NCI-H1105 (cell line): ENCODE results near the gene MBD3L2B.
A peak's percentile ranks its signal among the peaks of the same experiment; 100 is the strongest.

ENCODE experiments used
- DNase-seq: peaks from one replicate; lab custom pipeline; 2025; lab: John Stamatoyannopoulos, UW

MBD3L2B gene

GRCh38 chr19:7010722-7011593, 10.3 kb downstream of the MBD3L2B start:
- no peak for DNase-seq

DNA sequence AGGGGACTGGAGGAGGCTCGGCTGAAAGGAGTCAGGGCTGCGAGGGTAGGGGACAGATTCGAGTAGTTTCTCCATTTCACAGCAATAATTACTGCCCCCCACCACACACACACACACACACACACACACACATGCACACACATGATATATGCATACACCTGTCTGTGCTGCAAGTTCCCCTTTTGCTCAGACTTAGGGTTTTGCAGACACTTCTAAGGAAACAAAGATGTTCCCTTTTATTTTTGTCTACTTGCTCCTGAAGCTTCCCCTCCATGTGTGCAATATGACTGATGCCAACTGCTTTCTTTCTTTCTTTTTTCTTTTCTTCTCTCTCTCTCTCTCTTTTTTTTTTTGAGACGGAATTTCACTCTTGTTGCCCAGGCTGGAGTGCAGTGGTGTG, 13.4 kb downstream of the MBD3L2B start:
- no peak for DNase-seq

DNA sequence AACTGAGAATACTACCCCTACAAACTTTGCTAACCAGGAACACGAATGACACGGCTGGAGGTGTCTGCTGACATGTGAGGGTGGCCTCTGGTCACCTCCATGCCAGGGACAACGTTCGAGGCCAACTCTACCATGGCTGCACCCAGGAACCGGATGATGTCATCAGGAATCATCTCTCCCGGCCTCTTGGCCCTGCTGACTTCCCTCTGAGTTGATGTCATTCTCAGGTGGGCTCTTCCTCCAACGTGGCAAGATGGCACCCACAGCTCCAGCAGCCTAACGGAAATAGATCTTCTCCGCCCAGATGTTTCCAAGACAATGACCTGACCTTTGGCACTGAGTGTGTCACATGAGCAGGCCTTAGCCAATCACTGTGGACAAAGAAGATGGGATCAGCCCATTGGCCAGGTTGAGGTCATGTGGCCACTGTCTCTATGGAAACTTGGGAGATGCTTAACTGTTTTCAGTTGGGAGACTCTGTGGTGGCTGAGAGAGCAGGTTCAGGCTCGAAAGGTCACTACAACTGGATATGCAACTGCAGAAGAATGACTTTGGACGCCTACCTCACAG, 15.0 kb downstream of the MBD3L2B start:
- DNase-seq: no peak

- DNase-seq: peak; percentile 27
These were observed 16.8 kb downstream of the MBD3L2B start for GRCh38 chr19:7004313-7004931.

DNA sequence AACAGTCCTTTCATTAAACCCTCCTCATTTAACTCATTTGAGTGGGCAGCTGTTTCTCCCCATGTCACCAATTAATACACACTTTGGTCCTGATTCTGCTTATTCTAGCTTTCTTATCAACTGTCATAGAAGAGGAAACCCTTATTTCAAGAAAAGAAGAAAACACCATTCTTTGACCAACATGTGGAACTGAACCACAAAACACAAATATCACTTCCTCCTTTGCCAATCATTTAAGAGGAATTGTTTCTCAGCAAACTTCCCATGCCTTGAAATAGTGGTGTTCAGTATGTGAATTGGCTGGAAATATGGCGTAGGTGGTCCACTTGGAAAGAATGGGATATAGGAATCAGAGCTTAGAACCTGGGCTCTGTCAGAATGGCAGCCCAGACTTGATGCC, 20.4 kb downstream of the MBD3L2B start:
- DNase-seq: no peak

GRCh38 chr19:7000333-7000732, 20.9 kb downstream of the MBD3L2B start:
- DNase-seq: no peak

- no peak for DNase-seq
These were observed 21.3 kb downstream of the MBD3L2B start for GRCh38 chr19:6999933-7000332.

DNA sequence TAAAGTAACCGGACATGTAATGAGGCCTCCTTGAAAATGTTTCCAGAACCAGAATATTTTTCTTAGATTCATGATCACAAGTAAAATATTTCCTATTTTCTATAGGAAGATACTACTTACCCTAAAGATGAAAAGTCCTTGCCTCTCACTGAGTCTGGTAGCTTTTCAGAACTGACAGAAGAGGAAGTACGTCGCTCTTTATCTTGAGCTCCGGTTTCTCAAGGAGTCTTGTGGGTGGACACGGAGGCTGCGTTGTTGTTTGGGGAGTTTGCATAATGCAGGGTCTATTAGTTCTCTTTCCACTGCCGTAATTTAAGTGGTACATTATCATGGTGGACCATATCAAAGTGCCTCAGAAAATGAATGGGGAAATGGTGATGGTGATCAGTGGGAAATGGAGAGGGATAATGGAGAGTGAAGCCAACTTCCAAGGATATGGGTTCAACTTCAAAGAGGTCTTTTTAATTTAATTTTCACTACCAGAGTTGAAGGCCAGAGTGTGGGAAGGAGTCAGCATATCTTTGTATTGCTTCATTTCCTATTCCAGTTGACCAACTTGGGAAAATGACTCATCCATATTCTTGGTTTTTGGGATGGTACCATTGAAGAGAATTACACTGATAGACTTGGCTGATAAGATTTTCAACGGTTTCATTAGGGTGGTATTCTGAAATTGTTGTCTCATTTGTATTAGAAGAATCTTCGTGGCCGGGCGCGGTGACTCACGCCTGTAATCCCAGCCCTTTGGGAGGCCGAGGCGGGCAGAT, 23.4 kb downstream of the MBD3L2B start:
- DNase-seq: no peak

DNA sequence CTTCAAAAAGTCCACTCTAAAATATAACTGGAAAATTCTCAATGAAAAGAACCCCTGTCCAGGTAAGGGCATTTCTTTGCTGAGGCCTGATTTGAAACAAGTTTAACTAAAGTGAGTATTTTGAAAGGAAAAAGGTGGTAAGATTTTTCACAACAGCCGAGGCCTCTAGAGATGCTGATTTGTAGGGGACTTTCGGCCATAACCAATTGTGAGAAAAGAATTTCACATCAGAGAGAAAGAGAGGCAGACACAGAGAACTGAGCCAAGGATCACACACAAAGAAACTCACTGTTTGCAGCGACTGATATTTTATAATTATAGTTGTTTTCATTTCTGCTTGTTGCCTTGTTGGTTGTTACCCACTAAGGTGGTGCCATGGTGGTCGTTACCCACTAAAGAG, 24.4 kb downstream of the MBD3L2B start:
- no peak for DNase-seq

GRCh38 chr19:6995054-6995453, 26.2 kb downstream of the MBD3L2B start:
- no peak for DNase-seq

- DNase-seq: no peak
These were observed 33.0 kb downstream of the MBD3L2B start for GRCh38 chr19:6988257-6988656.

GRCh38 chr19:6987850-6988249, 33.4 kb downstream of the MBD3L2B start:
- DNase-seq: no peak

GRCh38 chr19:6983448-6983847, 37.8 kb downstream of the MBD3L2B start:
- no peak for DNase-seq

DNA sequence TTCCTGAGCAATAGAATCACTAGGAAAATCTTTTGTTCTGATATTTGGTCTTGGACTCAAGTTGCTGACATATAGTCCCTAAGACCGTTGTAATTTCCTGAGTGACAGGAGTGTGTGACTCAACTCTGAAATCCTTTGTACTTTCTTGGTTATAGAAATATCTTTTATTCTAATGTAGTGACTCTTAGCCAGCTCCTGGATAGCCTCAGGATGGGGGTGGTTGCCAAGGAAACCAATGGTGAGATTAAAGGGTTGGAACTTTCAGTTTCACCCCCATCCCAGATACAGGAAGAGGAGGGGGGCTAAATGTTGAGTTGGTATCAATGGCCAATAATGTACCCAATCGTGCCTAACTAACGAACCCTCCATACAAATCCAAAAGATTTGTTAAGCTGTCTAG, 41.8 kb downstream of the MBD3L2B start:
- no peak for DNase-seq

DNA sequence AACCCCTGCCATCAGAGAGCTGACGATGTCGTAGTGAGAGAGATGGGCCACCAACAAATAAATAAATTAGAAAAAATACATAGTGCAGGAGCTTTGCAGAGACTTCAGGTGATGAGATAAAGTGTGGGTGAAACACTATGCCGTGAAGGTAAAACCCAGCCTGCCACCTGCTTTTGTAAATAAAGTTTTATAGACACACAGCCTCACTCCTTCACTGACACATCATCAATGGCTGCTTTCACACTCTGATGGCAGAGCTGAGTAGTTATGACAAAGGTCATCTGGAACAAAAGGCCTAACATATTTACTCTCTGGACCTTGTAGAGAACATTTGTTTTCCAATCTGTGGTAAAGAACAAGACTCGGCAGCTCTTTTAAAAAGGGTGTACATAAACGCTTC, 45.0 kb downstream of the MBD3L2B start:
- DNase-seq: no peak

- no peak for DNase-seq
These were observed 49.9 kb downstream of the MBD3L2B start for GRCh38 chr19:6971366-6971765.

GRCh38 chr19:6970443-6970842, 50.8 kb downstream of the MBD3L2B start:
- no peak for DNase-seq

GRCh38 chr19:6970021-6970420, 51.2 kb downstream of the MBD3L2B start:
- no peak for DNase-seq

GRCh38 chr19:6969490-6969889, 51.7 kb downstream of the MBD3L2B start:
- DNase-seq: no peak
